ENCODE results near the gene VEZF1. TPM values are rescaled to one million over a fixed set of nuclear protein-coding genes. Genes with fewer than 3 reads are reported as not detected.

VEZF1 gene
- total and polyA plus RNA-seq, 2 of the 8 experiments (the other 6 are each of a cell fraction or from before 2014, with no cell fraction given), result 28.9 to 61.9 TPM

DNA sequence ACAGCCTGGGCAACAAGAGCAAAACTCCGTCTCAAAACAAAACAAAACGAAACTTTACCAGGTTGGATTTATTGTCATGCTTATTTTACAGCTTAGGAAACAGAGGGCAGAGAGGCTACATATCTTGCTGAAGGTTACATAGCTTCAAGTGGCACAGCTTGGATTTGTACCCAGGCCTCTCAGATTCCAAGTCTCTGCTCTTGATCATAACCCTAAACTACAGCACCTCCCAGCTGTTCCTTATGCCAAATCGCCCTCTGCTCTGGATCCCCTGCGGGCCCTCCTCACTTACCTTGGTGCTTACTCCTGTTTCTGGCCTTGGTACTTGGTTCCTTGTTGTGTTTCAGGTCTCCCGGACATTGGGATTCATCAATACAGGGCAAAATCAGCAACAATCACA lies 21.2 kb downstream of the VEZF1 start:
- Histone ChIP-seq H2BK12ac (ENCODE audit: low read depth, low read length) (no peak overlapping the region), H3K27ac (ENCODE audit: low read depth, low read length) (no peak overlapping the region), H3K4me1 (replicated peaks in 1 of 4; ENCODE audit: control insufficient read depth in 3 of 4, insufficient read depth in 4 of 4, low read length in 3 of 4) (peaks cover 0 to 6% (median 0%) of the 10 kb centered on the region in 4 experiments; a peak in 3 of 7 replicates), H2BK20ac (ENCODE audit: low read length) (no peak overlapping the region), H4K20me1 (replicated peaks in 1 of 2; ENCODE audit: control insufficient read depth in 1 of 2, insufficient read depth in 2 of 2, low read length in 2 of 2) (peaks cover 0 to 1% of the 10 kb centered on the region in 2 experiments), H3K79me2 (ENCODE audit: control insufficient read depth in 1 of 2, insufficient read depth in 2 of 2, low read length in 2 of 2) (no peaks in the 10 kb centered on the region), H4K8ac (ENCODE audit: extremely low read depth, insufficient read depth, low read length) (no peak overlapping the region), H2BK5ac (ENCODE audit: low read depth, low read length) (no peak overlapping the region), H2BK120ac (replicated peaks; ENCODE audit: low read depth, low read length) (no peak overlapping the region), H3K9me3 (ENCODE audit: insufficient read depth in 2 of 2, low read depth in 1 of 2, low read length in 1 of 2) (no peaks in the 10 kb centered on the region), H4K91ac (replicated peaks; ENCODE audit: insufficient read length, low read length) (no peak overlapping the region), H3K23ac (ENCODE audit: insufficient read length) (no peak overlapping the region), H2AK5ac (ENCODE audit: low read depth, low read length) (no peak overlapping the region), H3K79me1 (ENCODE audit: low read depth, low read length) (no peaks in the 10 kb centered on the region), H3K27me3 (replicated peaks in 1 of 4; ENCODE audit: control insufficient read depth in 3 of 4, extremely low read depth in 1 of 4, insufficient read depth in 3 of 4, low read length in 3 of 4) (no peaks in the 10 kb centered on the region), H3K56ac (replicated peaks; ENCODE audit: insufficient read length, low read depth, low read length) (no peak overlapping the region), H2BK15ac (ENCODE audit: low read length) (no peak overlapping the region), H3K4ac (replicated peaks; ENCODE audit: insufficient read length, low read depth, low read length) (no peak overlapping the region), H3K4me3 (ENCODE audit: extremely low read depth in 1 of 4, insufficient read depth in 2 of 4, low read depth in 3 of 4, low read length in 4 of 4) (no peak overlapping the region), H3K18ac (ENCODE audit: extremely low read depth, low read length) (no peak overlapping the region), H3K23me2 (ENCODE audit: low read depth, low read length) (no peaks in the 10 kb centered on the region), H2AFZ (ENCODE audit: low read length) (no peak overlapping the region), H4K5ac (ENCODE audit: insufficient read length, low read depth, low read length) (no peak overlapping the region), H3K9ac (replicated peaks in 1 of 4; ENCODE audit: extremely low read depth in 1 of 4, low read depth in 3 of 4, low read length in 3 of 4) (no peak overlapping the region), H3K4me2 (ENCODE audit: insufficient read depth in 1 of 2, low read depth in 2 of 2, low read length in 2 of 2) (no peak overlapping the region), H3K36me3 (ENCODE audit: control insufficient read depth in 2 of 4, insufficient read depth in 4 of 4, low read length in 3 of 4) (no peaks in the 10 kb centered on the region), H3K14ac (ENCODE audit: insufficient read length) (no peak overlapping the region)
- CTCF ChIA-PET (ENCODE audit: partially characterized antibody), result interaction anchor here (1.1 to 11.1 kb wide), 11 partner anchors 13 to 133 kb away, joined by 3 to 96 read pairs (median 5); partner anchors contain the start of gene CUEDC1
- no peak for DNase-seq (ENCODE audit: low read depth in 1 of 2, low spot score in 2 of 2)
- WGBS, 2 experiments (ENCODE audit: extremely low coverage in 1 of 2, insufficient coverage in 1 of 2, insufficient read length in 1 of 2, insufficient replicate concordance in 2 of 2, low coverage in 1 of 2, low lambda C conversion rate in 2 of 2, missing lambda C conversion rate in 1 of 2), result 83% methylated on average over 5 of the region's 5 CpGs; no CpG with 5 or more reads in 1 of the 2 experiments
- no peak for TF ChIP-seq SIX5 (IDR thresholded peaks at IDR 0.05; ENCODE audit: low read depth, low read length)
- TF ChIP-seq RAD21 (IDR thresholded peaks at IDR 0.05 in 1 of 2, conservative IDR thresholded peaks at IDR 0.05 in 1 of 2; ENCODE audit: low read depth in 2 of 2, low read length in 2 of 2), result peak in 1 of 2 experiments; percentile 36; a peak in 2 of 4 replicates
- TF ChIP-seq EP300 (IDR thresholded peaks at IDR 0.05; ENCODE audit: borderline replicate concordance in 1 of 2, low read depth in 2 of 2, low read length in 2 of 2), result no peak
- no peak for TF ChIP-seq SP2 (IDR thresholded peaks at IDR 0.05; ENCODE audit: low read length)
- POLR2A ChIA-PET (ENCODE audit: partially characterized antibody), result interaction anchor here (1.3 to 2.8 kb wide), 3 partner anchors 9 to 14 kb away, joined by 3 to 12 read pairs (median 3); no protein-coding TSS in a partner anchor
- FAIRE-seq, result no peak

Data from H1 (cell line).